Renal cortical epithelial cell (primary cell): ENCODE measurements around the gene FDX2. TPM values are rescaled to one million over a fixed set of nuclear protein-coding genes. Genes with fewer than 3 reads are reported as not detected.
"Not testable (repeated sequence)": the region's sequence is repeated elsewhere in the genome, so short reads cannot be mapped to it uniquely, and the experiment has no call there.

Source experiments
- DNase-seq: peaks from one replicate; pipeline ENCODE4 v3.0.0-alpha.2; 2011; ENCODE audit warnings: low read depth
- total RNA-seq: library from RNA; depleted of rRNA; stranded (reverse); fragments of >200 nt; gene quantifications from 2 replicates; pipeline ENCODE4 v1.2.3, GENCODE V29; 2014

The FDX2 gene
- total RNA-seq = 22.2 and 47.1 TPM in 2 replicates

DNA sequence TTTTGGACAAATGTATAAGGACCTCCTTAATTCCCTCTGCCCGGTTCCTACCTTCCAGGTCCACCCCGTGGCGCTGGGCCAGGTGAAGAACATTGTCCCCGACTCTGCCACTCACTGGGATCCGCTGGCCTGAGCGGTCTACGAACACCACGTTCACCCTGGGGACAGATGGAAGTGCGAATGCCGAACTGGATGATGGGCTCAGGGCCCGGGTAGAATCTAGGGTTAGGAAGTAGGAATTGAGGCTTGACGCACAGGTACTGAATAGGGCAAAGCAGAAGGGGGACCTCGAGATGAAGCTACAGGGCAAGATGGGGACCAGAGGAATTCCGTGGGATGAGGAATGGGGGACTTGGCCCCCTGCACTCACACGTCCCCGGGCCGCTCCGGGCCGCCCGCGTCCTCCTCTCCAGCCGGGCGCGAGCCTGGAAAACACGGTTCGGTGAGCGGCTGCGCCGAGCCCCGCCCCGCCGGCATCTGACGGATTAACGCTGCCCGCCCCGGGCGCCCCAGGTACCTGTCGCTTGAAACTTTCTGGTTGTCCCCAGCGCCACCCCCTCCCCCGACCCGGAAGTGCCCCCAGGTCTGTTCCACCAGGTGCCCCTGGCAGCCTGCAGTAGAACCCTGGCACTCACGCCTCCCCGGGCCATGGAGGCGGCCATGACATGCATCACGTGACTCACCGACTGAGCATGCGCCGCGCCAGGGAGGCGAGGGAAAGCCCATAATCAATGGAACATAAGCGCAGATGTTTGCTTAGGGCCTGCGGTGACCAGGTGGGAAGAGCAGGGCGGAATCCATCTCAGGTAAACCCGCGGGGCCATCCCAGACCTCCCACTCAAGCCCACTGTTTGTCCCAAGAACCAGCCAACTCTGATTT, at the start of gene FDX2:
FDX2 (minus strand) TSS at position 681 of the 880 bp plus-strand sequence; CDS start at position 662, 19 bp downstream.
- peak; percentile 48 for DNase-seq

DNA sequence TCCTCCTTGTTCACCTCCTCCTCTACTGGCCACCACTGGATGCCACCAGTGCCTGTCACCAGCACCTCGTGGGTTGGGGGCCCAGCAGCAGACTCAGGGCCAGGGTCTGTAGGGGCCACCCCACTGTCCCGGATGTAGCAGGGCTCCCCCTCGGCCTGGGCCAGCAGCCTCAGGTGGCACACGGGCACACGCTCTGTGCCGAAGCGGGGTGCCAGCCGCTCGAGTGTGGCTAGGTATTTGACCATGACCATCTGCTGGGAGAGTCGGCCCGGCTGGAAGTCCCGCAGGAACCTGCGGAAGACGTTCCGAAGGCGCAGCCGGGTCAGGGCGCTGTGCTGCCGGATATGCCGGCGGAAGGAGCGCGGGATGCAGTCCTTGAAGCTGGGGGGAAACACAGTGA, 49.7 kb upstream of the FDX2 start:
- DNase-seq = no peak

DNA sequence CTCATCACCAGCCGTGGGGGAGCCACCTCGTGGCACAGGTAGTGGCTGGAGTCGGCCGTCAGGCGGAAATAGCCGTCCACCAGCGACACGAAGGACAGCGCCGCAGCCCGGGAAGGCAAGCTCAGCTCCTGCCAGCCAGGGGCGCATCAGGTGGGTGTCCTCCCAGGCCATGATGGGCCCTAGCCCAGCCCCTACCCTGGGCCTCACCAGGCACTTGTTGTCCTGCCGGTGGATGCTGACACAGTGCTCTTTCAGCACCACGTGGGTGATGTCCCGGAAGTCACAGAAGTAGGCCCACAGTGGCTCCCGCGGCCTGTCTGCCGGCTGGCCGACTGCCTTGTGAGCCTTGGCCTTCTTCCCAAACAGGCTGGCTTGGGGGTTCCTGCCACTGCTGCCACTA, 48.8 kb upstream of the FDX2 start:
- no peak for DNase-seq

DNA sequence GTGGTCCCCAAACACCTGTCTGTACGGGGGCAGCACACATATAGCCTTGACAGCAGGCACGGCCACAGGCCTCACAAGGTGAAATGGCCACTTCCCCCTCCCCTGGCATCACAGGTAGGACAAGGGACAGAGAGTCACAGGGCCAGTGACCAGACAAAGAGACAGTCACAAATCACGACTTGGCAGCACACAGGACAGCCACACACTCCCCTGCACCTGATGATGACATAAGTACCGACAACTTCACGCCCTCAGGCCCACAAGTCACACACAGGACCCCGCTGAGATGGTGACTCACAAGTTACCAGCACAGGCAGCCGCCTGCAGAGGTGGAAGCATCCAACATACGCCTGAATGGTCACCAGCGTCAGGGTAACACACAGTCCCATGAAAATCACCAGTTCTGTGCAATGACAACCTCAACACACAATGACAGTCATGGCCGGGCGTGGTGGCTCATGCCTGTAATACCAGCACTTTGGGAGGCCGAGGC, 48.0 kb upstream of the FDX2 start:
- peak; percentile 64 for DNase-seq

DNA sequence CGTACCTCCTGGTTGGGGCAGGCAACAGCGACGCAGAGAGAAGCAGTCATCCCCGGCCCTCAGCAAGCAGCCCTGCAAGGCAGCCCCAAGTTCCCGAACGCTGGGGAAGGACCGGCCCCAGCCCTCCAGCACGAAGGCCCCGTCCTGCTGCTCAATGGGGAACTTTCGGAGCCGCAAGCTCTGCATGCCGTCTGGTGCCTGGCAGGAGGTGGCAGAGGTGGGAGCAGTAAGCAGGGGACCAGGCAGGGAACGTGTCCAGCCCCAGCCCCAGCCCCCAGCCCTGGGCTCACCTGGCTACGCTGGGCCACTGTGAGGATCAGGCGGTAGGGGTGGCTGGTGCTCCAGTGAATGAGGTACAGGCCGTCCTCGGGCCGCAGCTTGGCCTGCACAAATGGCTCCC, 46.4 kb upstream of the FDX2 start:
- no peak for DNase-seq

DNA sequence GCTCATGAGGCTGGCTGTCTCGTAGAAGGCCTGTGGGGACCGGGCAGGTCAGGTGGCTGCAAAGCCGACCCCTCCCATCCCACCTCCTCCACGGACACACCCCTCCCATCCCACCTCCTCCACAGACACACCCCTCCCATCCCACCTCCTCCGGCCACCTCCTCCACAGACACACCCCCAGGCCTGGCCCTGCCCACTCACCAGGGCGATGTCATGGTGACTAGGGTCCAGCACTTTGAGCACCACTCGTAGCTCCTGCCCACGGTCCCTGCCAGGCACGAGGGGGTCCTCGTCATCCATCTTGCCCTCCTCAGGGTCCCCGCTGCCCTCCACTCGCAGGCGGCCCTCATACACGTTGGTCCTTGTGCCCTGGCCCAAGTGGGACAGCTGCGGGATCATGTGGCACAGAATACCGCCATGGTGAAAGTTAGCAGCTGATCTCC, 45.8 kb upstream of the FDX2 start:
- DNase-seq = no peak

DNA sequence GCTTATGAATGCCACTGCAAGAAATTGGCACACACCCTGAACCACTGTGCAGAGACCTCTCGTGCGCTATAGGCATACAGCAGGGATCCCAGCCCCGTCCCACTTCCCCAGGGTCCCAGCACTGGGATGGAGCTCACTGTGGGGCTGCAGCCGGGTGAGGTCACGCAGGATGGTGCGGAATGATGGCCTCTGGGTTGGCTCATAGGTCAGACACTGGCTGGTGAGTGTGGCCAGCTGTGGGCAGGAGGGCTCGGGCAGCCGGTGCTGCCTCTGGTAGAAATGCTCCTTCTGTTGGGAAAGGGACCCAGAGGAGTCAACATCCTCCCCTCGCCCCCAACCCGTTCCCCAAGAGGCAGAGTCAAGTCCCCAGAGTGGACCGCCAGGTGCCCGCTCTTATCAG, 40.6 kb upstream of the FDX2 start:
- DNase-seq = no peak

DNA sequence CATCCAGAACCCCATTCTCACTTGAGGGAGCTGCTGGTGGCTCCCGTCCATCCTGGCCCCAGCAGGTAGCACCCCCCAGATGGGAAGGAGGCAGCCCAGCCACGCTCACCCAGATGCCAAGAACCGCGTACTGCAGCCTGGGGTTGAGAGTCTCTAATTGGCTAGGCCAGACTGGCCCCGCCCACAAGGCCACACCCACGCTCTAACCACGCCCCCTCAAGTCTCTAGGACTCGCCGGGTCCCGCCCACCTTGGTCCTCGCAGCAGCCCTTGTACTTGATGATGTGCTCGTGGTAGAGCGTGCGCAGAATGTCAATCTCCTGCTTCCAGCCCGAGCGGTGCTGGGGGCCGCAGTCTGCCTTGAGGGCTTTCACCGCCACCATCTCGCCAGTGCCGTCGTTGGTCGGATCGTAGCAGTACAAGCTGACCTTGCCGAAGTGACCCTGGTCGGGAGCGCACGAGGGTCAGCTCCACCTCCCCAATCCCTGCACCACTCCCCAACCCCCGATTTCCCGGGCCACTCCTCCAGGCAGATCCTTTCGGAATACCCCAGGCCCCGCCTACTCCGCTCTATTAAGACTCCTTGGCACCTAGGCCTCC, 38.1 kb upstream of the FDX2 start:
- no peak for DNase-seq

DNA sequence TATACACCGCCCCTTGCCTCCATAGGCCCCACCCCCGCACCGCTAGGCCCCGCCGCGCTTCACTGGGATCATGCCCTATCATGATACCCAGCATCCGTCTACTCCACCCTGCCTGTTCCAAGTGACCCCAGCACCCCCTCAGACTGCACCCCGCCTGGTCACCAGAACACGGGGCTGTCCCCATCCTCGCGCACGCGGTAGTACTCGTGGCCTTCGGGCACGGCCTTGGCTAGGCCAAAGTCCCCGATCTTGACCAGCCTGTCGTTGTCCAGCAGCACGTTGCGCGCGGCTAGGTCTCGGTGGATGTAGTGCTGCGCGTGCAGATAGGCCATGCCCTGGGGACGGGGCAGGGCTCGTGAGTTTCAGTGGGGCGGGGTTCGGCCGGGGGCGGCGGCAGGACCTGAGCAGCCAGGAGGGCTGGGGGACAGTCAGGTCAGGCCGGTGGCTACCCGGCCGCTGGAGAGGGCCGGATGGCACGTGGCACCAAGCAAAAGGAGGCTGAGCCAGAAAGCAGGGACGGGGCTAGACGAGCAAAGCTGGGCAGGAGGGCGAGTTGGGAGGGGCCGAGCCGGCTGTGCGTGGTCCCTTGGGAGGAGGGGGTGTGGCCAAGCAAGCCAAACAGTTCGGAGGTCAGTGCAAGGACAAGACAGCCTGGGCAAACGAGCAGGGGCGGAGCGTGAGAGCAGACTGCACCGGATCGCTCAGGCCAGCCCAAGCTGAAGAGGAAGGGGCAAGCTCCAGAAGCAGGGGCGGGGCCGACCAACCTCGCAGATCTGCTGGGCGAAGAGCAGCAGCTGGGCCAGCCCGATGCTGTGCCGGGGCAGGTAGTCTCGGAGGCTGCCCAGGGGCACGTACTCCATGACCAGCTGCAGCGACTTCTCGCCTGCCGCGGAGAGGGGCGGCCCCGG, 37.2 kb upstream of the FDX2 start:
- no peak for DNase-seq

DNA sequence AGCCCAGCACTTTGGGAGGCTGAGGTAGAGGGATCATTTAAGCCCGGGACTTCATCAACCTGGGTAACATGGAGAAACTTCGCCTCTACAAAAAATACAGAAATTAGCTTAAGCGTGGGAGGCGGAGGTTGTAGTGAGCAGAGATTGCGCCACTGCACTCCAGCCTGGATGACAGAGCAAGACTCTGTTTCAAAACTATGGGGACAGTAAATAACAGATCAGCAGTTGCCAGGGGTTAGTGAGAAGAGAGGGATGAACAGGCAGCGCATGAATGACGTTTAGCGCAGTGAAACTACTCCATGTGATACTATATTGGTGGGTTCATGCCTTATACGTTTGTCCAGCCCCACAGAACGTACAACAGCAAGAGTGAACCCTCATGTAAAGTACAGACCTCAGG, 30.7 kb upstream of the FDX2 start:
- DNase-seq = peak; percentile 32

DNA sequence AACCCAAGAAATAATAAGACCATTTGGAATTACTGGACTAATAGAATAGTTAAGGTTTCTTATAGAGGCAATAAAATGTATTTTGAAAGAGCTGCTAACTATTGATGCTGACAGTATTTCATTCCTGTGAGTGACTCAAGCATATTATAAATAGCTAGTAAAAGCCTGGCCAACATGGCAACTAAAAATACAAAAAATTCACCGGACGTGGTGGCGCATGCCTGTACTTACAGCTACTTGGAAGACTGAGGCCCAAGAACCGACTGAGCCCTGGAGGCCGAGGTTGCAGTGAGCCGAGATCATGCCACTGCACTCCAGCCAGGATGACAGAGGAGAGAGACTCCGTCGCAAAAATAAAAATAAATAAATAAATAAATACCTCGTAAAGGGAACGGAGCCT, 29.0 kb upstream of the FDX2 start:
- DNase-seq = no peak

DNA sequence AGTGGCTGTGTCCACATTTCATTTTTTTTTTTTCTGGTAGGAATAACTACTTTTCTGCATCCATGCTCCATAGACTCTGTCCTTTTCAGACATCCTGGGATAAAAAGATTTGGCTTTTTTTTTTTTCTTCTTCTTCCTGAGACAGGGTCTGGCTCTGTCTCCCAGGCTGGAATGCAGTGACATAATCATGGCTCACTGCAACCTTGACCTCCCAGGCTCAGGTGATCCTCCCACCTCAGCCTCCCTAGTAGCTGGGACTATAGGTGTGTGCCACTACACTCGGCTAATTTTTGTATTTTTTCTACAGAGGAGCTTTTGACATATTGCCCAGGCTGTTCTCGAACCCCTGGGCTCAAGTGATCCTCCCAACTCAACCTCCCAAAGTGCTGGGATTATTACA, 27.7 kb upstream of the FDX2 start:
- no peak for DNase-seq

DNA sequence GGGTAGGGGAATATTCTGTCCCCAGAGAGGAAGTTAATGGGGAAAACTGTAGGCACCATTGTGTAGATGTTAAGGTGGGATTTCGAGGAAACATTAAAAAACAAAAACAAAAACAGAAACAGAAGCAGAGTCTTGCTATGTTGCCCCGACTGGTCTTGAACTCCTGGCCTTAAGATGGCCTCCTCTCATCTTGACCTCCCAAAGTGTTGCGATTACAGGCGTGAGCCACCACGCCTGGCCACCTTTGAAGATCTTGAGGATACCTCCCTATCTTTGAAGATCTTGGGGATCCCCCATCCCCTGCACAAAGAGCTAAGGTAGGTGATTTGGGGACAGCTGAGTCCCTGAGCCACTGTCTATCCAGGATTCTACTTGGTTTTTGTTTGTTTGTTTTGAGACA, 24.2 kb upstream of the FDX2 start:
- no peak for DNase-seq

DNA sequence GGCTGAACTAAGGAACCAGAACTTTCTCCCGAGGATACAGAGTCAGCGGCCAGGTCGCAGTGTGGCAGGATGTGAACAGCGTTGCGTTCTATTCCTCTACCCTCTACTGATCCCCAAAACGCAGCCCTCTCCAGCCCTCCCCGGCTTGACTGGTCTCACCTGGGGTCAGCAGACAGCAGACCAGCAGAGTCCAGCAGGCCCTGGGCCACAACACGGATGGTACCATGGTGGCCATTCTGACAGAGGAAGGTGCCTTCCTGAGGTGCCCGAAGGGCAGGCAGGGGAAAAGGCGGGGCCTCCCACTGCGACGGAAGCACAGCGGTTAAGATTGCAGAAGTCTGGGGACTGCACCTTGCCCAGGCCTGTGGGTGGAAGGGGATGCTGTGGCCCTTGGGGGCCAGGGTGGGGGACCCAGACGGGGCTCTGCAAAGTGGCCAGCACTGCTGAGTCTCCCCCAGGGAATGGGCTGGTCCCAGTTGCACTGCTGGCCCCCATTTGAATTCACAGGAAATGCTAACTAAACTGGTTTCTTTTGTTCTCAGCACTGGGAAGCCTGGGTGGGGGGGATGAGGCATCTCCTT, 23.7 kb upstream of the FDX2 start, which contains the start of gene ICAM3:
ICAM3 (minus strand) TSS at position 245 of the 581 bp plus-strand sequence; CDS start at position 235, 10 bp downstream.
- DNase-seq = no peak

DNA sequence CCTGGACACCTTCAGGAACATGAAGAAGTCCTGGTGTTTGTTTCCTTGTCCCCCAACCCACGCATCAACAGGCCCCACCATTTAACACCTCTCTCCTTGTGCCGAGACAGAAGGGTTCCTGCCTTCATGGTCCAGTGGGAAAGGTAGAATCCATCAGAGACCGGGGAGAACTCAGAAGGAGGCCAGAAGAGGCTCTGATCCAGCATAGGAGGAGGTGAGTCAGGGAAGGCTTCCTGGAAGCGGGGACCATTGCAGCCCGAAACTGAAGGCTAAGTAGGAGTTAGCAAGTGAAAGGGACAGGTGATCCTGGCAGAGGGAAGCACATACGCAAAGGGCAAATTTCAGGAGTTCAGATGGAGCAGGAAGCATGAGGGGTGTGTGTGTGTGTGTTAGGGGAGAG, 23.1 kb upstream of the FDX2 start:
- no peak for DNase-seq

DNA sequence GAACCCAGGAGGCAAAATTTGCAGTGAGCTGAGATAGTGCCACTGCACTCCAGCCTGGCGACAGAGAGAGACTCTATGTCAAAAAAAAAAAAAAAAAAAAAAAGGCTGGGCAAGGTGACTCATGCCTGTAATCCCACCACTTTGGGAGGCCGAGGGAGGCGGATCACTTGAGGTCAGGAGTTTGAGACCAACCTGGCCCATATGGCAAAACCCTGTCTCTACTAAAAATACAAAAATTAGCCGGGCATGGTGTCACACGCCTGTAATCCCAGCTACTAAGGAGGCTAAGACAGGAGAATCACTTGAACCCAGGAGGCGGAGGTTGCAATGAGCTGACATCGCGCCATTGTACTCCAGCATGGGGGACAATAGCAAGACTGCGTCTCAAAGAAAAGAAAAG, 20.9 kb upstream of the FDX2 start:
- DNase-seq = not testable (repeated sequence)

DNA sequence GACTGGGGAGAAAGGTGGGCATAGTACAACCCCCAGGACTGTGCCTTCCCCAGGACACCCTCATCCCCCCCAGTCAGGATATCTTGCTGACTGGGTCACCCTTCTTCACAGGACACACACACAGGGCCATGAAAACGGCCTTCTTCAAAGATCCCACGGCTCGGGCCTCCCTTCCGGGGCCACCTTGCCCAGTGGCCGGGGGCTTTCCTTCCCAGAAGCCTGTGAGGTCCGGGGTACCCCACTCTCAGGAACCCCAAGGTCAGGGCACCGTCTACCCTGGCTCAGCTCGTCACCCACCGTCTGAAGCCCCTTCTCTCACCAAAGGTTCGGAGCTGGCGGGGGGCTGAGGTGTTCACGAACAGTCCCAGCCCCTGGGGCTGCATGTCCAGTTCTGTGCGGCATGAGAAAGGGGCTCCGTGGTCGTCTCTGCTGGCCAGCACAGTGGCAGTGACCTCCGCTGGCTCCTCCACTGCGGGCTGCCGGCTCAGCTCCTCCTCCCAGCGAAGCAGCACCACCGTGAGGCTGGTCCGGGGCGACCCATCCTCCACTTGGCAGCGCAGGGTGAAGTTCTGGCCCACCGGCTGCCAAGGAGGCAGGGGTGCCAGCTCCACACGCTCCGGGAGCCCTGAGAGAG, 19.7 kb upstream of the FDX2 start:
- DNase-seq = no peak

DNA sequence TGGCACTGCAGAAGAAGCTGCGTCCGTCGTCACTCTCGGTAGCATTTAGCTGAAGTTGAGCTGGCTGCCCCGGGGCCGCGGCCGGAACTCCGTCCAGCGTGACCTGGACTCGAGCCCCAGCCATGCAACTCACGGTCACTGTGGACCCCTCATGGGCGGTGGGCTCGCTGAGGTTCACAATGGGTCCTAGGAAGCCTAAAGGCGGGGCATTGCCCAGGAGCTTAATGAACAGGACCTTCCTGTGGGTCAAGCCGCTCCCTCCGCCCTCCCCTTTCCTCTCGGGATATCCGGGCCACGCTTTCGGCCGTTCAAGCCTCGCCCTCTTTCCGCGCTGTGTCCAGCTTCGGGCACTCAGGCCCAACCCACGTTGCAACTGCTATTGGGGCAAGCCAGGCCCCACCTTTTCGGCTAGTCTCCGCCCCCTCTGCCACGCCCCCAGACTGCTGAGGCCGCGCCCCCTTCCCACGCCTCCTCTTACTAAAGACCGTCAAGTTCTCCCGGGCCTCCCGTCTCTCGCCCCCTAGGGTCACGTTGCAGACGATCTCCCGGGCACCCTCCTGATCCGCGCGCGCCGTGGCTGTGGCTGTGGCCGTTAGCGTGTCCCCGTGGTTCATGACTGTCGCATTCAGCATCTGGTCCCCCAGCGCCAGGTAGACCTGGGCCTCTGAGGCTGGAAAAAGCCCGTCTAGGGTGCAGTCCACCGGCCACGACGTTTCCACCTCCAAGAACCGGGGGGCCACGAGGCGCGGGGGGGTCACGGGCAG, 19.0 kb upstream of the FDX2 start:
- DNase-seq = peak; percentile 89

DNA sequence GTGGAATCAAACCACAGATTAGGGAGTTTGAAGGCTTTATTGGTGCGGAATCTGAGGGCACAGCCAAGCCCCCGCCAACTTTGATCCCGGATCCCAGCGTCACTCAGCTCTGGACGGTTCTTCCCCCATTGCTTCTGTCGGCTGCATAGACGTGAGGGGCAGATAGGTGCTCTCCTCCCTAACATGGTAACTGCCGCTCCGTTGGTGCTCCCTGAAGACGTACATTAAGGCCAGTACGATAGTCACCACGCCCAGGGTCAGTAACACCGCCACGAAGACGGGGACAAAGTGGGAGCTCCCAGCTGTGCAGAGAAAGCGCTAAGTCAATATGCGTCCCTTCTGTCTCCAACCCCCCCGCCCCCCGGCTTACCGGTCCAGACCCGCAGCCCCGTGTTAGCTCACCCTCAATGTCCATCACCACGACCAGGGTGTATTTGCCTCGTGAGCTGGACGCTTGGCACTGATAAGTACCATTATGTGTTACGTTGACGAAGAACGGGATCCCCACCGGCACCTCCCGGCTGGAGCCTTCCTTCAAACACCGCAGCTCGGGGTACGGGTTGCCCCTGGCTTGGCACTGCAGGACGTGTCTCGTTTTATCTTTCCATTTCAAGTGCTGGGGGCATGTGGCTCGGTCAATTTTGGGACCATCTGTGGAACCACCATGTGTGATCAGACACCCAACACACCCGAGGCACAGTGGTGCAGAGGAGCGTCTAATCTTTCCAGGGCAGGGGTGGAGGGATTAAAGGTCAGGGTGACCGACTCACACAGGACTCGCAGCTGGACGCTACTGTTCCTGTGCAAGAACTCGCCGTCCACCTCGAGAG, 18.2 kb upstream of the FDX2 start:
- no peak for DNase-seq
